Measurements from ENCODE around the gene REV3L. TPM values are rescaled to one million over a fixed set of nuclear protein-coding genes. Genes with fewer than 3 reads are reported as not detected.
A peak's percentile ranks its signal among the peaks of the same experiment; 100 is the strongest.

REV3L gene
- total and polyA plus RNA-seq, 9 of the 15 experiments (the other 6 are each of a cell fraction or from before 2014, with no cell fraction given), result 5.5 to 24.4 (median 14.4) TPM

DNA sequence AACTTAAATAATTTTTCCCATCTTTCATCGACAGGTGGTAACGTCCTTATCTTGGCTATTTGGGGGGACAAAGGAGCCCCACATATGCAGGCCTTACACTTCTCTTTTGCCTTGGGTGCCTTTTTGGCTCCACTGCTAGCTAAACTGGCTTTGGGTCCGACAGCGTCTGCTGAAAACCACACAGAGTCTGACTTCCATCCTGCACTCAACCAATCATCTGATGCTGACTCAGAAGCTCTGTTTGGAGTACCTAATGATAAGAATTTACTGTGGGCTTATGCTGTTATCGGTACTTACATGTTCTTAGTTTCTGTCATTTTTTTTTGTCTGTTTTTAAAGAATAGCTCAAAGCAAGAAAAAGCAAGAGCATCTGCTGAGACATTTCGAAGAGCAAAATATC lies 217.2 kb downstream of the REV3L start (continued):
- TF ChIP-seq MBD2 (IDR thresholded peaks at IDR 0.05; ENCODE audit: borderline replicate concordance, low read depth) (0 out of 2 replicates have a peak, but pooled peaks have one; percentile 32), ELF4 (CRISPR knock-in tag; IDR thresholded peaks at IDR 0.05) (no peak), NEUROD1 (IDR thresholded peaks at IDR 0.05; ENCODE audit: borderline replicate concordance, low read depth, low read length, partially characterized antibody) (no peak), PML (IDR thresholded peaks at IDR 0.05; ENCODE audit: low read length) (0 out of 2 replicates have a peak, but pooled peaks have one; percentile 42), ZNF785 (CRISPR knock-in tag; IDR thresholded peaks at IDR 0.05) (no peak), C11orf30 (IDR thresholded peaks at IDR 0.05; ENCODE audit: low read depth) (peak; percentile 54; the same call in 1 of the 2 replicates), PHF20 (IDR thresholded peaks at IDR 0.05; ENCODE audit: partially characterized antibody) (no peak), MBD1 (CRISPR knock-in tag; IDR thresholded peaks at IDR 0.05) (no peak), L3MBTL2 (IDR thresholded peaks at IDR 0.05) (peak; percentile 31; the same call in 1 of the 2 replicates), NFE2 (IDR thresholded peaks at IDR 0.05; ENCODE audit: low read depth) (peak; percentile 64), DPF2 (IDR thresholded peaks at IDR 0.05) (peak; percentile 90), LARP7 (IDR thresholded peaks at IDR 0.05) (no peak), ATF7 (IDR thresholded peaks at IDR 0.05) (0 out of 2 replicates have a peak, but pooled peaks have one; percentile 12), ESRRA (IDR thresholded peaks at IDR 0.05; ENCODE audit: borderline replicate concordance, low read depth) (no peak), ZKSCAN8 (CRISPR knock-in tag; IDR thresholded peaks at IDR 0.05) (no peak), GTF2E2 (tag; IDR thresholded peaks at IDR 0.05) (peak; percentile 26; the same call in 1 of the 2 replicates), BCL6 (CRISPR knock-in tag; IDR thresholded peaks at IDR 0.05) (no peak), NCOA1 (IDR thresholded peaks at IDR 0.05; ENCODE audit: low read depth) (no peak), NR2C1 (IDR thresholded peaks at IDR 0.05) (no peak), NR2C1 (tag; IDR thresholded peaks at IDR 0.05) (no peak), SNRNP70 (optimal IDR thresholded peaks at IDR 0.05; ENCODE audit: low read depth, low read length) (no peak), ZBTB26 (CRISPR knock-in tag; IDR thresholded peaks at IDR 0.05) (no peak), SMARCA5 (IDR thresholded peaks at IDR 0.05) (no peak), ZNF165 (CRISPR knock-in tag; IDR thresholded peaks at IDR 0.05; ENCODE audit: borderline replicate concordance) (no peak), JUND (IDR thresholded peaks at IDR 0.05; ENCODE audit: borderline replicate concordance, low read depth, low read length) (peak; percentile 92), JUND (tag; IDR thresholded peaks at IDR 0.05; ENCODE audit: borderline replicate concordance, low read depth, low read length) (peak; percentile 79; the same call in 1 of the 3 replicates)
- TF ChIP-seq, protein P1, sequence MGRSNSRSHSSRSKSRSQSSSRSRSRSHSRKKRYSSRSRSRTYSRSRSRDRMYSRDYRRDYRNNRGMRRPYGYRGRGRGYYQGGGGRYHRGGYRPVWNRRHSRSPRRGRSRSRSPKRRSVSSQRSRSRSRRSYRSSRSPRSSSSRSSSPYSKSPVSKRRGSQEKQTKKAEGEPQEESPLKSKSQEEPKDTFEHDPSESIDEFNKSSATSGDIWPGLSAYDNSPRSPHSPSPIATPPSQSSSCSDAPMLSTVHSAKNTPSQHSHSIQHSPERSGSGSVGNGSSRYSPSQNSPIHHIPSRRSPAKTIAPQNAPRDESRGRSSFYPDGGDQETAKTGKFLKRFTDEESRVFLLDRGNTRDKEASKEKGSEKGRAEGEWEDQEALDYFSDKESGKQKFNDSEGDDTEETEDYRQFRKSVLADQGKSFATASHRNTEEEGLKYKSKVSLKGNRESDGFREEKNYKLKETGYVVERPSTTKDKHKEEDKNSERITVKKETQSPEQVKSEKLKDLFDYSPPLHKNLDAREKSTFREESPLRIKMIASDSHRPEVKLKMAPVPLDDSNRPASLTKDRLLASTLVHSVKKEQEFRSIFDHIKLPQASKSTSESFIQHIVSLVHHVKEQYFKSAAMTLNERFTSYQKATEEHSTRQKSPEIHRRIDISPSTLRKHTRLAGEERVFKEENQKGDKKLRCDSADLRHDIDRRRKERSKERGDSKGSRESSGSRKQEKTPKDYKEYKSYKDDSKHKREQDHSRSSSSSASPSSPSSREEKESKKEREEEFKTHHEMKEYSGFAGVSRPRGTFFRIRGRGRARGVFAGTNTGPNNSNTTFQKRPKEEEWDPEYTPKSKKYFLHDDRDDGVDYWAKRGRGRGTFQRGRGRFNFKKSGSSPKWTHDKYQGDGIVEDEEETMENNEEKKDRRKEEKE (IDR thresholded peaks at IDR 0.05; ENCODE audit: borderline replicate concordance in 1 of 2, control insufficient read depth in 1 of 2, low read depth in 2 of 2, low read length in 1 of 2), result no peak
